K562 (cell line): ENCODE data around the gene MAD1L1. TPM values are rescaled to one million over a fixed set of nuclear protein-coding genes. Genes with fewer than 3 reads are reported as not detected.
A peak's percentile ranks its signal among the peaks of the same experiment; 100 is the strongest.

Source experiments
- ATAC-seq: fragments of 200-7000 bp; cut with Tn5 transposase; 3 replicates; pipeline ENCODE4 v1.9.1; 2020; ENCODE audit warnings: moderate library complexity
- BruUV-seq: library from RNA; stranded (reverse); fragments of 400-500 nt; replicated peaks from 2 replicates; lab custom pipeline; 2021; lab: Mats Ljungman, UMichigan
- CTCF ChIA-PET: fragments of 300-600 bp; formaldehyde crosslinking; extraction: SDS; loops from one replicate; lab custom pipeline; 2021; ENCODE audit warnings: low intra/inter-chr PET ratio; lab: Yijun Ruan, JAX
- POLR2A ChIA-PET: fragments of 300-600, 350-650 bp; sonication (Branson Sonifier 250); formaldehyde crosslinking; extraction: SDS; loops from one replicate; lab custom pipeline; 2021; ENCODE audit warnings: antibody characterized with exemption, inconsistent platforms; lab: Yijun Ruan, JAX
- DNase-seq, 4 experiments: peaks; one replicate each; pipeline versions ENCODE4 v3.0.0 to v3.0.0-alpha.2; 2011 to 2018; ENCODE audit warnings: low spot score in 3 of 4, mixed read lengths in 3 of 4; ENCODE audit errors: extremely low read depth in 1 of 4
- FAIRE-seq: peaks from 2 replicates; lab custom pipeline; 2011; peaks lifted over from hg19 to GRCh38; lab: Jason Lieb, UNC
- H2AFZ ChIP-seq: 2 replicates; pipeline ENCODE4 v1.6.0; 2011; ENCODE audit warnings: low read depth, low read length, control low read depth, inconsistent platforms
- H3K27ac ChIP-seq: fragments of 200-600 bp; 3 replicates; pipeline ENCODE4 v1.8.0; 2011; ENCODE audit warnings: low read depth, mild to moderate bottlenecking, control low read depth, inconsistent platforms, low read length, moderate library complexity, mixed read lengths; ENCODE audit errors: extremely low read depth
- H3K27me3 ChIP-seq, 2 experiments: fragments of 300-600 bp in 1 of 2; 2 replicates in 1 of 2; 3 replicates in 1 of 2; pipeline versions ENCODE4 v1.6.0 to v1.8.0; 2011; ENCODE audit warnings: inconsistent platforms in 2 of 2, low read length in 2 of 2, mild to moderate bottlenecking in 1 of 2, mixed read lengths in 1 of 2, moderate library complexity in 1 of 2; ENCODE audit not compliant: control insufficient read depth in 2 of 2, insufficient read depth in 2 of 2
- H3K36me3 ChIP-seq: fragments of 300-600 bp; 3 replicates; pipeline ENCODE4 v1.8.0; 2011; ENCODE audit warnings: mild to moderate bottlenecking, low read length, inconsistent platforms; ENCODE audit not compliant: control insufficient read depth, insufficient read depth
- H3K4me1 ChIP-seq, 2 experiments: fragments of 200-600 bp in 1 of 2; replicated peaks in 1 of 2; 2 replicates in 1 of 2; 3 replicates in 1 of 2; pipeline versions ENCODE4 v1.5.1 to v1.8.0; 2011; ENCODE audit warnings: inconsistent platforms in 2 of 2, low read length in 2 of 2, mild to moderate bottlenecking in 1 of 2, mixed read lengths in 1 of 2, moderate library complexity in 1 of 2; ENCODE audit not compliant: control insufficient read depth in 2 of 2, insufficient read depth in 2 of 2
- H3K4me2 ChIP-seq: 2 replicates; pipeline ENCODE4 v1.6.1; 2011; ENCODE audit warnings: low read length, control low read depth, inconsistent platforms, mixed read lengths; ENCODE audit not compliant: insufficient read depth
- H3K4me3 ChIP-seq: fragments of 200-600 bp; sonication (generic), shearing (Covaris generic); 2 replicates; pipeline ENCODE4 v1.5.1; 2016; ENCODE audit warnings: control low read depth, inconsistent platforms
- H3K79me2 ChIP-seq: fragments of 200-600 bp; 3 replicates; pipeline ENCODE4 v1.8.0; 2011; ENCODE audit warnings: low read length, inconsistent platforms; ENCODE audit not compliant: control insufficient read depth, insufficient read depth
- H3K9ac ChIP-seq, 2 experiments: 2 replicates each; pipeline versions ENCODE4 v1.6.0 to v1.6.1; 2011; ENCODE audit warnings: low read depth in 2 of 2, low read length in 2 of 2, control low read depth in 1 of 2, inconsistent platforms in 1 of 2, mild to moderate bottlenecking in 1 of 2, mixed read lengths in 1 of 2; ENCODE audit not compliant: insufficient read depth in 1 of 2
- H3K9me1 ChIP-seq: one replicate; pipeline ENCODE4 v1.6.0; 2011; ENCODE audit warnings: inconsistent platforms, mild to moderate bottlenecking, low read length, moderate library complexity; ENCODE audit not compliant: control insufficient read depth, insufficient read depth
- H3K9me3 ChIP-seq: replicated peaks from 2 replicates; pipeline ENCODE4 v1.5.1; 2011; ENCODE audit warnings: low read depth, low read length, inconsistent platforms; ENCODE audit not compliant: control insufficient read depth, insufficient read depth
- H4K20me1 ChIP-seq: replicated peaks from 2 replicates; pipeline ENCODE4 v1.6.1; 2011; ENCODE audit warnings: low read length, inconsistent platforms, mixed read lengths; ENCODE audit not compliant: control insufficient read depth, insufficient read depth
- BRD9 ChIP-seq: fragments of 450-650 bp; IDR thresholded peaks from 2 replicates; pipeline ENCODE4 v1.6.1; 2018; ENCODE audit warnings: low read depth; ENCODE audit not compliant: partially characterized antibody
- C11orf30 ChIP-seq: fragments of 450-650 bp; IDR thresholded peaks from 2 replicates; pipeline ENCODE4 v1.6.1; 2016; ENCODE audit warnings: low read depth, mild to moderate bottlenecking
- EZH2 ChIP-seq: IDR thresholded peaks from 2 replicates; pipeline ENCODE4 v1.6.1; 2012; ENCODE audit warnings: low read depth, mild to moderate bottlenecking, inconsistent platforms, low read length, borderline replicate concordance
- GMEB1 ChIP-seq: fragments of 250-450 bp; sonication (Bioruptor Pico); IDR thresholded peaks from 2 replicates; pipeline ENCODE4 v1.4.0; 2020; ENCODE audit warnings: mild to moderate bottlenecking
- KLF13 ChIP-seq: fragments of 450-650 bp; IDR thresholded peaks from 2 replicates; pipeline ENCODE4 v1.6.1; 2016; ENCODE audit warnings: missing genetic modification characterization, low read depth, mild to moderate bottlenecking, missing compliant biosample characterization, moderate library complexity, borderline replicate concordance
- MIER1 ChIP-seq: fragments of 450-650 bp; IDR thresholded peaks from 2 replicates; pipeline ENCODE4 v1.6.1; 2016; ENCODE audit warnings: antibody characterized with exemption, mild to moderate bottlenecking, low read depth
- RREB1 ChIP-seq: fragments of 250-450 bp; sonication (Bioruptor Pico); IDR thresholded peaks from 2 replicates; pipeline ENCODE4 v1.4.0; 2020
- SREBF2 ChIP-seq: sonication (generic); formaldehyde crosslinking; IDR thresholded peaks from 2 replicates; pipeline ENCODE4 v1.4.0; 2020; ENCODE audit warnings: mild to moderate bottlenecking, missing genetic modification reagents
- THAP12 ChIP-seq: fragments of 250-450 bp; sonication (Bioruptor Pico); IDR thresholded peaks from 2 replicates; pipeline ENCODE4 v1.9.0; 2021; ENCODE audit warnings: mild to moderate bottlenecking, inconsistent platforms
- ZFPM2 ChIP-seq: fragments of 250-450 bp; sonication (Bioruptor Pico); IDR thresholded peaks from 2 replicates; pipeline ENCODE4 v1.5.1; 2022; ENCODE audit warnings: mild to moderate bottlenecking
- ZSCAN32 ChIP-seq: fragments of 450-650 bp; formaldehyde crosslinking; IDR thresholded peaks from 2 replicates; pipeline ENCODE4 v1.4.0; 2020; ENCODE audit warnings: mild to moderate bottlenecking, moderate library complexity
- WGBS: fragments of 100-300 bp; shearing (Covaris generic); methylation state at CpG from one replicate; pipeline ENCODE4 v1.1.6; 2016; ENCODE audit warnings: low coverage, mixed read lengths; ENCODE audit not compliant: insufficient coverage; ENCODE audit errors: missing lambda C conversion rate; 5-methylcytosine and 5-hydroxymethylcytosine counted together
- in situ Hi-C: fragments of 300-500 bp; cut with MboI; formaldehyde crosslinking; loops from 4 replicates; pipeline ENCODE4 v1.15.0; 2018; ENCODE audit warnings: inconsistent platforms, mixed read lengths
- intact Hi-C: fragments of 100-400 bp; cut with micrococcal nuclease; formaldehyde crosslinking; loops from 2 replicates; pipeline ENCODE4 v1.14.2; 2022
- polyA plus RNA-seq, 8 experiments: library from polyadenylated mRNA; depleted of rRNA in 4 of 8; stranded (reverse) in 5 of 8; unstranded in 3 of 8; fragments of >200 nt; fragmentation: Nextera tagmentation in 2 of 8; fragmentation: Illumina TruSeq in 1 of 8; extraction: Ambion mirVana in 2 of 8; extraction: Trizol in 1 of 8; gene quantifications; 2 replicates each; pipeline versions ENCODE4 v1.2.1 to v1.2.3, GENCODE V29; 2011 to 2014; ENCODE audit warnings: inconsistent platforms in 1 of 8, missing spikeins in 1 of 8
- total RNA-seq, 7 experiments: library from RNA; depleted of rRNA in 6 of 7; stranded (reverse); fragments of >200 nt in 6 of 7; fragmentation: Illumina TruSeq in 2 of 7; extraction: Trizol in 2 of 7; gene quantifications; 2 replicates each; pipeline versions ENCODE4 v1.2.1 to v1.2.3, GENCODE V29; 2011 to 2021; ENCODE audit warnings: low replicate concordance in 1 of 7

The MAD1L1 gene
- total and polyA plus RNA-seq, 9 of the 15 experiments (the other 6 are each of a cell fraction or from before 2014, with no cell fraction given): 1.7 to 89.7 (median 18.0) TPM

- no peak for DNase-seq
- intact Hi-C loops: no loop called here
- in situ Hi-C loops: no loop called here
- H3K9me1 ChIP-seq: peaks cover 2% of the 10 kb centered on the region
- H3K9me3 ChIP-seq: no peaks in the 10 kb centered on the region
- H3K27ac ChIP-seq: no peak overlapping the region
- H3K79me2 ChIP-seq: no peaks in the 10 kb centered on the region
- POLR2A ChIA-PET: no interaction called here
- peaks cover 0 to 47% of the 10 kb centered on the region in 2 experiments; a peak in 2 of 5 replicates for H3K4me1 ChIP-seq
- CTCF ChIA-PET: no interaction called here
- H3K4me3 ChIP-seq: no peak overlapping the region
- no peaks in the 10 kb centered on the region for H3K36me3 ChIP-seq
- BruUV-seq: no TSS peak
- WGBS: 80% methylated on average over 12 of the region's 15 CpGs
- no peak overlapping the region for H2AFZ ChIP-seq
- no peak for ATAC-seq
- H3K27me3 ChIP-seq: no peaks in the 10 kb centered on the region
- H3K4me2 ChIP-seq: no peak overlapping the region
- H3K9ac ChIP-seq: peak overlapping the region in 1 of 2 experiments; percentile 36; a peak in 1 of 4 replicates
- FAIRE-seq: no peak
- H4K20me1 ChIP-seq: no peaks in the 10 kb centered on the region
- TF ChIP-seq ZSCAN32 (CRISPR knock-in tag) (no peak), MIER1 (no peak), BRD9 (no peak), EZH2 (no peak), SREBF2 (no peak), RREB1 (CRISPR knock-in tag) (no peak), C11orf30 (no peak), ZFPM2 (no peak), GMEB1 (CRISPR knock-in tag) (no peak), KLF13 (tag) (no peak), THAP12 (CRISPR knock-in tag) (no peak)
Observed at GRCh38 chr7:1997537-1998076, 235.1 kb downstream of the MAD1L1 start.
